Esophagus mucosa (tissue), 1 donor: ENCODE data around the gene IER5L. TPM values are rescaled to one million over a fixed set of nuclear protein-coding genes. Genes with fewer than 3 reads are reported as not detected.
"Not testable (repeated sequence)": the region's sequence is repeated elsewhere in the genome, so short reads cannot be mapped to it uniquely, and the experiment has no call there.

ENCODE experiments used
- ATAC-seq: fragments of 200-7000 bp; cut with Tn5 transposase; one replicate; pipeline ENCODE4 v1.9.1; 2020
- total RNA-seq: library from RNA; stranded (reverse); gene quantifications from one replicate; pipeline ENCODE4 v1.2.4, GENCODE V29; 2023
- donor health status: DM: yes; HTN: yes; CAD: no.

Gene IER5L
- total RNA-seq, 1 donor from 2014 or later, result 8.1 TPM

GRCh38 chr9:129202613-129203555, 24.8 kb upstream of the IER5L start:
- ATAC-seq, result peak; percentile 90

- ATAC-seq, result no peak
These were observed 23.8 kb upstream of the IER5L start for GRCh38 chr9:129201866-129202265.

GRCh38 chr9:129201289-129201688, 23.2 kb upstream of the IER5L start:
- no peak for ATAC-seq

GRCh38 chr9:129200255-129200654, 22.2 kb upstream of the IER5L start:
- no peak for ATAC-seq

GRCh38 chr9:129199044-129199435, 21.0 kb upstream of the IER5L start:
- no peak for ATAC-seq

- no peak for ATAC-seq
These were observed 20.4 kb upstream of the IER5L start for GRCh38 chr9:129198319-129199043.

GRCh38 chr9:129197978-129198318, 19.9 kb upstream of the IER5L start:
- ATAC-seq, result no peak

- not testable (repeated sequence) for ATAC-seq
These were observed 19.0 kb upstream of the IER5L start for GRCh38 chr9:129197045-129197444.

GRCh38 chr9:129195606-129196005, 17.5 kb upstream of the IER5L start:
- ATAC-seq, result no peak

GRCh38 chr9:129194221-129194620, 16.2 kb upstream of the IER5L start:
- ATAC-seq, result no peak

- no peak for ATAC-seq
These were observed 15.6 kb upstream of the IER5L start for GRCh38 chr9:129193655-129194054.

- ATAC-seq, result no peak
These were observed 13.2 kb upstream of the IER5L start for GRCh38 chr9:129191234-129191633.

GRCh38 chr9:129189971-129190370, 11.9 kb upstream of the IER5L start:
- not testable (repeated sequence) for ATAC-seq

- no peak for ATAC-seq
These were observed 9.0 kb upstream of the IER5L start for GRCh38 chr9:129187042-129187441.

- peak; percentile 65 for ATAC-seq
These were observed 7.9 kb upstream of the IER5L start for GRCh38 chr9:129185991-129186390.

- ATAC-seq, result peak; percentile 10
These were observed 7.3 kb upstream of the IER5L start for GRCh38 chr9:129185402-129185801.

- ATAC-seq, result no peak
These were observed 6.6 kb upstream of the IER5L start for GRCh38 chr9:129184596-129185122.

- no peak for ATAC-seq
These were observed 6.1 kb upstream of the IER5L start for GRCh38 chr9:129184219-129184524.

GRCh38 chr9:129183495-129184218, 5.6 kb upstream of the IER5L start:
- no peak for ATAC-seq

- ATAC-seq, result no peak
These were observed 4.8 kb upstream of the IER5L start for GRCh38 chr9:129182625-129183494.

- no peak for ATAC-seq
These were observed 4.1 kb upstream of the IER5L start for GRCh38 chr9:129182122-129182521.

GRCh38 chr9:129181246-129181645, 3.2 kb upstream of the IER5L start:
- ATAC-seq, result no peak
